Sigmoid colon (tissue), 4 donors: ENCODE measurements around the gene KIAA1549.

Experiments used
- CTCF ChIP-seq, 4 experiments: fragments of 450-650 bp in 3 of 4; fragments of 200-600 bp in 1 of 4; IDR thresholded peaks; one replicate each; pipeline ENCODE4 v1.5.1; 2016 to 2019; ENCODE audit warnings: antibody characterized with exemption in 4 of 4, mild to moderate bottlenecking in 3 of 4, moderate library complexity in 2 of 4
- EP300 ChIP-seq, 4 donors: sonication (generic); formaldehyde crosslinking; IDR thresholded peaks; one replicate each; pipeline ENCODE4 v1.6.1; 2017; ENCODE audit warnings: antibody characterized with exemption in 4 of 4
- POLR2A ChIP-seq, 2 donors: fragments of 450-650 bp; IDR thresholded peaks; one replicate each; pipeline ENCODE4 v1.6.1; 2016; ENCODE audit warnings: antibody characterized with exemption in 2 of 2, mild to moderate bottlenecking in 2 of 2, moderate library complexity in 2 of 2
- POLR2AphosphoS5 ChIP-seq, 4 donors: sonication (generic); formaldehyde crosslinking; IDR thresholded peaks; one replicate each; pipeline ENCODE4 v1.6.1; 2017; ENCODE audit warnings: antibody characterized with exemption in 4 of 4

- TF ChIP-seq CTCF (IDR thresholded peaks at IDR 0.05), result no peak
- TF ChIP-seq POLR2A (IDR thresholded peaks at IDR 0.05), result no peak
- no peak for TF ChIP-seq EP300 (IDR thresholded peaks at IDR 0.05)
- no peak for TF ChIP-seq POLR2AphosphoS5 (IDR thresholded peaks at IDR 0.05)
Measured at GRCh38 chr7:138970952-138971351, 10.2 kb downstream of the KIAA1549 start.
